GM19324 (cell line): ENCODE measurements around the gene PYY.
"Not testable (repeated sequence)": the region's sequence is repeated elsewhere in the genome, so short reads cannot be mapped to it uniquely, and the experiment has no call there.

Experiments used
- ATAC-seq: cut with Tn5 transposase; IDR thresholded peaks from one replicate; pipeline ENCODE4 v1.9.1; 2021; ENCODE audit warnings: mild to moderate bottlenecking, moderate library complexity; ENCODE audit not compliant: unreplicated experiment, low FRiP score

The PYY gene

GRCh38 chr17:43949781-43950180 is 4.0 kb downstream of the PYY start:
- no peak for ATAC-seq

GRCh38 chr17:43946781-43947180 is 7.0 kb downstream of the PYY start:
- no peak for ATAC-seq

GRCh38 chr17:43945074-43945829 is 8.5 kb downstream of the PYY start:
- no peak for ATAC-seq

- ATAC-seq: no peak
Measured at GRCh38 chr17:43942051-43942685, 11.6 kb downstream of the PYY start, which contains the start of gene PPY. PPY (minus strand) TSS chr17:43942476; CDS start chr17:43941654, 822 bp downstream.

- ATAC-seq: no peak
Measured at GRCh38 chr17:43940630-43941029, 13.1 kb downstream of the PYY start.

GRCh38 chr17:43939886-43940285 is 13.9 kb downstream of the PYY start:
- ATAC-seq: no peak

- ATAC-seq: not testable (repeated sequence)
Measured at GRCh38 chr17:43939452-43939851, 14.3 kb downstream of the PYY start.

- ATAC-seq: no peak
Measured at GRCh38 chr17:43938838-43939182, 14.9 kb downstream of the PYY start.

- no peak for ATAC-seq
Measured at GRCh38 chr17:43936434-43936833, 17.3 kb downstream of the PYY start.

GRCh38 chr17:43935926-43936261 is 17.8 kb downstream of the PYY start:
- ATAC-seq: no peak

GRCh38 chr17:43935204-43935925 is 18.4 kb downstream of the PYY start:
- ATAC-seq: no peak

- no peak for ATAC-seq
Measured at GRCh38 chr17:43932923-43933322, 20.8 kb downstream of the PYY start.

- ATAC-seq: no peak
Measured at GRCh38 chr17:43932357-43932756, 21.4 kb downstream of the PYY start.

GRCh38 chr17:43931062-43931571 is 22.6 kb downstream of the PYY start:
- no peak for ATAC-seq

GRCh38 chr17:43928609-43929008 is 25.1 kb downstream of the PYY start:
- ATAC-seq: no peak

GRCh38 chr17:43927929-43928328 is 25.8 kb downstream of the PYY start:
- not testable (repeated sequence) for ATAC-seq

- ATAC-seq: no peak
Measured at GRCh38 chr17:43927060-43927864, 26.5 kb downstream of the PYY start.

- no peak for ATAC-seq
Measured at GRCh38 chr17:43924558-43924957, 29.2 kb downstream of the PYY start.

GRCh38 chr17:43920500-43921095 is 33.1 kb downstream of the PYY start:
- no peak for ATAC-seq

GRCh38 chr17:43918026-43918389 is 35.7 kb downstream of the PYY start:
- ATAC-seq: no peak
